Esophagus muscularis mucosa (tissue), 4 donors: Measurements from ENCODE around the gene KPNA6. TPM values are rescaled to one million over a fixed set of nuclear protein-coding genes. Genes with fewer than 3 reads are reported as not detected.

ENCODE experiments used
- DNase-seq: peaks from one replicate; pipeline ENCODE4 v3.0.0-alpha.2; 2017; ENCODE audit errors: extremely low spot score
- H3K27ac ChIP-seq, 4 donors: fragments of 200-600 bp; sonication (generic); replicated peaks in 1 of 4; 1 replicate in 3 of 4; 2 replicates in 1 of 4; pipeline ENCODE4 v1.5.1; 2016 to 2019; ENCODE audit warnings: mild to moderate bottlenecking in 1 of 4
- H3K27me3 ChIP-seq, 4 donors: fragments of 200-600 bp; sonication (generic); one replicate each; pipeline versions ENCODE4 v1.5.1 to v1.6.0; 2016 to 2019
- H3K36me3 ChIP-seq, 4 donors: fragments of 200-600 bp; sonication (generic); one replicate each; pipeline ENCODE4 v1.5.1; 2016 to 2019
- H3K4me1 ChIP-seq, 4 donors: fragments of 200-600 bp; sonication (generic); one replicate each; pipeline ENCODE4 v1.5.1; 2016 to 2019
- H3K4me3 ChIP-seq, 4 donors: fragments of 200-600 bp; sonication (generic); 1 replicate in 2 of 4; 2 replicates in 2 of 4; pipeline ENCODE4 v1.5.1; 2016 to 2019; ENCODE audit warnings: mild to moderate bottlenecking in 4 of 4, moderate library complexity in 1 of 4
- H3K9me3 ChIP-seq, 4 donors: fragments of 200-600 bp; sonication (generic); 1 replicate in 3 of 4; 2 replicates in 1 of 4; pipeline ENCODE4 v1.5.1; 2016 to 2019
- EP300 ChIP-seq: sonication (generic); formaldehyde crosslinking; IDR thresholded peaks from one replicate; pipeline ENCODE4 v1.6.1; 2017; ENCODE audit warnings: antibody characterized with exemption
- POLR2A ChIP-seq: fragments of 450-650 bp; IDR thresholded peaks from one replicate; pipeline ENCODE4 v1.6.1; 2017; ENCODE audit warnings: antibody characterized with exemption, moderate library complexity, mild to moderate bottlenecking, low read depth
- POLR2AphosphoS5 ChIP-seq, 2 donors: sonication (generic); formaldehyde crosslinking; IDR thresholded peaks; one replicate each; pipeline ENCODE4 v1.6.1; 2017; ENCODE audit warnings: antibody characterized with exemption in 2 of 2
- WGBS: methylation state at CpG from one replicate; pipeline ENCODE4 v1.1.5; 2018; 5-methylcytosine and 5-hydroxymethylcytosine counted together
- intact Hi-C: fragments of 100-400 bp; cut with DNase I; formaldehyde crosslinking; loops from one replicate; pipeline ENCODE4 v1.15.1; 2023
- small RNA-seq, 3 donors: library from RNA; depleted of rRNA; stranded (forward); fragments of <200 nt; gene quantifications; one replicate each; pipeline ENCODE3, GENCODE V24; 2016
- total RNA-seq, 4 donors: library from RNA; depleted of rRNA; stranded (reverse); fragments of >200 nt; gene quantifications; one replicate each; pipeline versions ENCODE4 v1.1.0 to v1.2.1, GENCODE V29; 2016
- TF ChIP-seq, protein P1 (sequence below), 3 experiments: fragments of 200-600 bp in 2 of 3; fragments of 450-650 bp in 1 of 3; sonication (generic) in 2 of 3; IDR thresholded peaks; one replicate each; pipeline ENCODE4 v1.5.1; 2017 to 2019; ENCODE audit warnings: antibody characterized with exemption in 3 of 3, mild to moderate bottlenecking in 2 of 3, moderate library complexity in 1 of 3

KPNA6 gene
- total RNA-seq, 4 donors from 2014 or later = 47.8 to 71.3 (median 55.4) TPM

DNA sequence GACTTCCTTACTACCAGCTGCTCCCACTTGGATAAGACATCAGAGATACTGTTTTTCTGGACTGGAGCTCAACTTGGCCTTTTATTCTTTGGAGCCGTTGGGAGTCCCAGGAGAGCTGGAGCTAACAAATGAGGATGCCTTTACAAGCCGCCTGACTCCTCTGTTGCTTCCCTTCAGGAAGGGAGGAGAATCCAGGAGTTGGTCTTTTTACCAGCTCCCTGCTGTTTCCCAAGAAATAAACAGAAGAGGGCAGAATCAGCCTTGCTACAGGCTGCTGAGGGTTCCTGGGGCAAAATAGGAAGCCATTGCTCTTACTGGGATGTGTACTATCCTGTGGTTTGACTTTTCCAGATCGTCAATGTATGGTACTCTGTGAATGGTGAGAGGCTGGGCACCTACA, 115.8 kb downstream of the KPNA6 start:
- no peak for DNase-seq
- peaks cover 27 to 52% (median 38%) of the 10 kb centered on the region in 4 donors for H3K4me1 ChIP-seq
- H3K27ac ChIP-seq = peak overlapping the region; percentile 88 to 95 (median 89)
- TF ChIP-seq, protein P1, sequence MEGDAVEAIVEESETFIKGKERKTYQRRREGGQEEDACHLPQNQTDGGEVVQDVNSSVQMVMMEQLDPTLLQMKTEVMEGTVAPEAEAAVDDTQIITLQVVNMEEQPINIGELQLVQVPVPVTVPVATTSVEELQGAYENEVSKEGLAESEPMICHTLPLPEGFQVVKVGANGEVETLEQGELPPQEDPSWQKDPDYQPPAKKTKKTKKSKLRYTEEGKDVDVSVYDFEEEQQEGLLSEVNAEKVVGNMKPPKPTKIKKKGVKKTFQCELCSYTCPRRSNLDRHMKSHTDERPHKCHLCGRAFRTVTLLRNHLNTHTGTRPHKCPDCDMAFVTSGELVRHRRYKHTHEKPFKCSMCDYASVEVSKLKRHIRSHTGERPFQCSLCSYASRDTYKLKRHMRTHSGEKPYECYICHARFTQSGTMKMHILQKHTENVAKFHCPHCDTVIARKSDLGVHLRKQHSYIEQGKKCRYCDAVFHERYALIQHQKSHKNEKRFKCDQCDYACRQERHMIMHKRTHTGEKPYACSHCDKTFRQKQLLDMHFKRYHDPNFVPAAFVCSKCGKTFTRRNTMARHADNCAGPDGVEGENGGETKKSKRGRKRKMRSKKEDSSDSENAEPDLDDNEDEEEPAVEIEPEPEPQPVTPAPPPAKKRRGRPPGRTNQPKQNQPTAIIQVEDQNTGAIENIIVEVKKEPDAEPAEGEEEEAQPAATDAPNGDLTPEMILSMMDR (IDR thresholded peaks at IDR 0.05) = no peak
- no peak for TF ChIP-seq POLR2A
- no peak for TF ChIP-seq POLR2AphosphoS5 (IDR thresholded peaks at IDR 0.05)
- no peak for TF ChIP-seq EP300
- H3K4me3 ChIP-seq = peak overlapping the region; percentile 79 to 85 (median 83)
- no peaks in the 10 kb centered on the region for H3K27me3 ChIP-seq
- intact Hi-C loops = no loop called here
- peaks cover 39 to 69% (median 58%) of the 10 kb centered on the region in 4 donors for H3K36me3 ChIP-seq
- WGBS = 38% methylated on average over 3 of the region's 3 CpGs
- H3K9me3 ChIP-seq = no peaks in the 10 kb centered on the region

DNA sequence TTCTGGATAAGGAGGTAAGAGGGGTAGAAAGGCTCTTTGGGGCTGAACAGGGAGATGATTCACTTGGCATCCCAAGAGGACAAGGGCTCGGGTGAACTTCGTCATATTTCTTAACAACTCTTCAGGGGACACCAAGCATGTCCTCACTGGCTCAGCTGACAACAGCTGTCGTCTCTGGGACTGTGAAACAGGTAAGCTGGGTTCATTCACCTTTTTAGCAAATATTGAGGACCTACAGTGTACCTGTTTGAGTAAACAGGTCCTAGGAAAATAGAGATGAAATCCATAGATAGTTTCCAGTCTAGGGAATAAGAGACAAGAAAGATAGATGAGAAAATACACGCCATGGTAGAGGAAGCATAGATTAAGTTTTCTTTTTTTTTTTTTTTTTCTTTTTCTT, 116.4 kb downstream of the KPNA6 start:
- intact Hi-C loops = no loop called here
- H3K4me3 ChIP-seq = no peak overlapping the region
- DNase-seq = no peak
- no peaks in the 10 kb centered on the region for H3K27me3 ChIP-seq
- peaks cover 45 to 69% (median 62%) of the 10 kb centered on the region in 4 donors for H3K36me3 ChIP-seq
- 93% methylated on average over 4 of the region's 4 CpGs for WGBS
- no peak for TF ChIP-seq POLR2AphosphoS5 (IDR thresholded peaks at IDR 0.05)
- TF ChIP-seq, protein P1 (IDR thresholded peaks at IDR 0.05) = no peak
- no peak for TF ChIP-seq POLR2A
- no peak for TF ChIP-seq EP300
- H3K4me1 ChIP-seq = peaks cover 27 to 46% (median 38%) of the 10 kb centered on the region in 4 donors
- peak overlapping the region in 3 of 4 donors; percentile 88 to 95 (median 89) for H3K27ac ChIP-seq
- no peaks in the 10 kb centered on the region for H3K9me3 ChIP-seq

Small RNA genes within 50 kb of the gene (small RNA-seq; reads per million reads assigned to genes)
- gene MIR5585 (0 reads per million in 3 donors), gene RF00017 (0 reads per million in 3 donors)

Other genes with a start within 250 kb of the KPNA6 start
- 100 to 1,000 TPM; 160 to 241 (median 173) TPM for gene PTP4A2, start 169.7 kb upstream of the KPNA6 start, total RNA-seq
- 10 to 100 TPM; 71.8 to 90.5 (median 79.7) TPM for gene KHDRBS1, start 94.2 kb upstream of the KPNA6 start, total RNA-seq
- 1 to 10 TPM; 2.9 to 6.1 (median 4.8) TPM for gene TMEM39B, start 35.1 kb upstream of the KPNA6 start, total RNA-seq
- gene TXLNA, start 71.6 kb downstream of the KPNA6 start, total RNA-seq = 10 to 100 TPM; 43.6 to 88.4 (median 70.4) TPM
- 1 to 10 TPM; 5.0 to 7.8 (median 6.5) TPM for gene CCDC28B, start 92.5 kb downstream of the KPNA6 start, total RNA-seq
- 1 to 10 TPM in 3 of 4 donors, under 1 TPM in 1; 0.66 to 2.1 (median 1.1) TPM for gene IQCC, start 97.6 kb downstream of the KPNA6 start, total RNA-seq
- not detected for gene DCDC2B, start 101.0 kb downstream of the KPNA6 start, total RNA-seq
- 1 to 10 TPM; 6.6 to 10.0 (median 8.2) TPM for gene TMEM234, start 114.3 kb downstream of the KPNA6 start, total RNA-seq
- 100 to 1,000 TPM; 141 to 214 (median 167) TPM for gene EIF3I, start 114.4 kb downstream of the KPNA6 start, total RNA-seq
- 1 to 10 TPM in 3 of 4 donors, under 1 TPM in 1; 0.83 to 6.7 (median 4.7) TPM for gene FAM167B, start 139.2 kb downstream of the KPNA6 start, total RNA-seq
- gene LCK, start 143.2 kb downstream of the KPNA6 start, total RNA-seq = 1 to 10 TPM in 2 of 4 donors, under 1 TPM in 2; 0.42 to 2.8 (median 1.1) TPM
- gene HDAC1, start 184.0 kb downstream of the KPNA6 start, total RNA-seq = 10 to 100 TPM; 42.8 to 70.4 (median 51.4) TPM
- 10 to 100 TPM in 2 of 4 donors, 1 to 10 TPM in 2; 4.2 to 10.9 (median 9.2) TPM for gene MARCKSL1, start 228.2 kb downstream of the KPNA6 start, total RNA-seq